Heart right ventricle (tissue), 16 donors: ENCODE measurements around the gene CHN2. TPM values are rescaled to one million over a fixed set of nuclear protein-coding genes. Genes with fewer than 3 reads are reported as not detected.

Experiments used
- ATAC-seq, 8 donors: fragments of 200-7000 bp; cut with Tn5 transposase; one replicate each; pipeline ENCODE4 v1.9.1; 2020; ENCODE audit warnings: mild to moderate bottlenecking in 8 of 8, moderate library complexity in 8 of 8, moderate number of reproducible peaks in 1 of 8
- DNase-seq, 2 donors: peaks; one replicate each; pipeline ENCODE4 v3.0.0-alpha.2; 2020
- H3K27ac ChIP-seq, 10 donors: fragments of 200-600 bp; sonication (generic) in 2 of 10; one replicate each; pipeline versions ENCODE4 v1.5.0 to v1.8.0; 2020 to 2022; ENCODE audit warnings: mild to moderate bottlenecking in 3 of 10
- H3K27me3 ChIP-seq, 7 donors: fragments of 200-600 bp; one replicate each; pipeline ENCODE4 v1.8.0; 2021 to 2022; ENCODE audit warnings: mild to moderate bottlenecking in 2 of 7
- H3K36me3 ChIP-seq, 9 donors: fragments of 200-600 bp; sonication (generic) in 1 of 9; one replicate each; pipeline versions ENCODE4 v1.5.0 to v1.8.0; 2020 to 2022; ENCODE audit warnings: mild to moderate bottlenecking in 2 of 9
- H3K4me1 ChIP-seq, 9 donors: fragments of 200-600 bp; sonication (generic) in 1 of 9; one replicate each; pipeline versions ENCODE4 v1.5.0 to v1.8.0; 2020 to 2022; ENCODE audit warnings: mild to moderate bottlenecking in 4 of 9
- H3K4me3 ChIP-seq, 10 donors: fragments of 200-600 bp; sonication (generic) in 2 of 10; one replicate each; pipeline versions ENCODE4 v1.5.0 to v1.8.0; 2020 to 2022; ENCODE audit warnings: mild to moderate bottlenecking in 7 of 10, moderate library complexity in 2 of 10
- H3K9me3 ChIP-seq, 11 donors: fragments of 200-600 bp in 10 of 11; sonication (generic) in 2 of 11; one replicate each; pipeline versions ENCODE4 v1.5.0 to v1.8.0; 2013 to 2022; ENCODE audit warnings: mild to moderate bottlenecking in 2 of 11, control low read depth in 1 of 11, moderate library complexity in 1 of 11
- CTCF ChIP-seq, 9 donors: fragments of 200-600 bp; sonication (generic) in 2 of 9; IDR thresholded peaks; one replicate each; pipeline versions ENCODE4 v1.5.0 to v1.8.0; 2021 to 2022; ENCODE audit warnings: antibody characterized with exemption in 9 of 9, mild to moderate bottlenecking in 5 of 9, moderate library complexity in 1 of 9
- WGBS, 2 donors: extraction: QIAGEN DNeasy Blood & Tissue Kit; methylation state at CpG; one replicate each; pipeline ENCODE4 v1.1.7; 2013; ENCODE audit warnings: inconsistent platforms in 1 of 2; 5-methylcytosine and 5-hydroxymethylcytosine counted together
- intact Hi-C, 10 donors: fragments of 100-400 bp; cut with DNase I; formaldehyde crosslinking; loops; one replicate each; pipeline versions ENCODE4 v1.11.1 to v1.14.2; 2022
- polyA plus RNA-seq, 2 donors: library from polyadenylated mRNA; stranded (reverse); fragments of 200-250 nt; gene quantifications; one replicate each; pipeline ENCODE4 v1.2.3, GENCODE V29; 2013
- total RNA-seq, 10 donors: library from RNA; stranded (reverse); fragmentation: NEBNext Ultra II Directional in 3 of 10; extraction: Animal tissue kit (Norgen Biotek cat#: 25700) in 3 of 10; gene quantifications; one replicate each; pipeline versions ENCODE4 v1.2.1 to v1.2.4, GENCODE V29; 2021 to 2023
- donor health status: Arrhythmogenic right ventricular cardiomyopathy.
- donor health status: ischemic (EF 13 %, LVEDD 7.1; RV severe dilation, severe dysfunction).
- donor health status: healthy with polysubstance abuse.
- donor health status: DM: no; HTN: yes; CAD: no.
- donor health status: DM: no; HTN: no; CAD: no.
- donor health status: ischemic (EF 25% LVEDD 6.9; RV normal size, moderate dysfunction).
- donor health status: ischemic (EF 25% LVEDD 5.7; RV mildly dilated, moderate dysfunction).
- donor health status: healthy.
- donor health status: DM: yes; HTN: yes; CAD: no.
- donor health status: Ischemic cardiomyopathy.
- donor health status: ischemic (EF 35%, LVEDD 5.7; RV mildly dilated, moderate dysfunction).
- donor health status: nonischemic (EF 11% LVEDD 7.7; RV severe dilation, severe dysfunction).
- donor health status: DM: yes; HTN: yes; CAD: no.
- donor health status: PGD.
- donor health status: ischemic (EF 29% LVEDD 5.4; RV normal size, mild dysfunction).
- donor health status: nonischemic (EF 23%, LVEDD 6.1; RV moderate dilation, normal function).

The CHN2 gene
- total and polyA plus RNA-seq, 12 donors = 5.9 to 54.9 (median 22.6) TPM

GRCh38 chr7:29346231-29346978, 151.8 kb downstream of the CHN2 start:
- DNase-seq (no peak), ATAC-seq (no peak)
- Histone ChIP-seq H3K27ac (no peak overlapping the region), H3K4me1 (peaks cover 0 to 25% (median 0%) of the 10 kb centered on the region in 9 donors), H3K36me3 (no peaks in the 10 kb centered on the region), H3K9me3 (no peaks in the 10 kb centered on the region), H3K4me3 (no peak overlapping the region), H3K27me3 (no peaks in the 10 kb centered on the region)
- no peak for TF ChIP-seq CTCF (IDR thresholded peaks at IDR 0.05)
- WGBS, 2 donors = 84 to 92% methylated on average over 8 of the region's 8 CpGs
- intact Hi-C loops = loop anchor here in 6 of 10 donors (5.0 to 10.0 kb wide), 5 partner anchors 152 to 232 kb away; partner anchors contain the start of gene CHN2 (in 5 of the 6)

GRCh38 chr7:29349362-29349761, 154.8 kb downstream of the CHN2 start:
- no peaks in the 10 kb centered on the region for H3K9me3 ChIP-seq
- no peak for TF ChIP-seq CTCF (IDR thresholded peaks at IDR 0.05)
- intact Hi-C loops = loop anchor here in 6 of 10 donors (5.0 to 10.0 kb wide), 5 partner anchors 155 to 235 kb away; partner anchors contain the start of gene CHN2 (in 5 of the 6)
- H3K27me3 ChIP-seq = no peaks in the 10 kb centered on the region
- no peak for ATAC-seq
- H3K4me3 ChIP-seq = no peak overlapping the region
- WGBS, 2 donors = 80 to 84% methylated on average over 4 of the region's 4 CpGs
- H3K27ac ChIP-seq = no peak overlapping the region
- peaks cover 0 to 12% (median 0%) of the 10 kb centered on the region in 9 donors for H3K4me1 ChIP-seq
- DNase-seq = no peak
- H3K36me3 ChIP-seq = no peaks in the 10 kb centered on the region

GRCh38 chr7:29350351-29350750, 155.8 kb downstream of the CHN2 start:
- 93 to 94% methylated on average over 3 of the region's 3 CpGs for WGBS, 2 donors
- ATAC-seq (no peak), DNase-seq (no peak)
- TF ChIP-seq CTCF (IDR thresholded peaks at IDR 0.05) = no peak
- intact Hi-C loops = no loop called here
- no peak overlapping the region for H3K27ac ChIP-seq
- no peaks in the 10 kb centered on the region for H3K9me3 ChIP-seq
- H3K4me3 ChIP-seq = no peak overlapping the region
- peaks cover 0 to 12% (median 0%) of the 10 kb centered on the region in 9 donors for H3K4me1 ChIP-seq
- H3K36me3 ChIP-seq = peaks cover 0 to 4% (median 0%) of the 10 kb centered on the region in 9 donors
- no peaks in the 10 kb centered on the region for H3K27me3 ChIP-seq

- no peak for DNase-seq
- WGBS, 2 donors = 83 to 85% methylated on average over 4 of the region's 4 CpGs
- no peak for ATAC-seq
- Histone ChIP-seq H3K4me3 (no peak overlapping the region), H3K36me3 (peaks cover 0 to 10% (median 0%) of the 10 kb centered on the region in 9 donors), H3K4me1 (peaks cover 0 to 12% (median 0%) of the 10 kb centered on the region in 9 donors), H3K27me3 (no peaks in the 10 kb centered on the region), H3K9me3 (no peaks in the 10 kb centered on the region), H3K27ac (no peak overlapping the region)
- TF ChIP-seq CTCF (IDR thresholded peaks at IDR 0.05) = no peak
- intact Hi-C loops = no loop called here
Measured at GRCh38 chr7:29352041-29352440, 157.5 kb downstream of the CHN2 start.
